Activated CD4-positive, CD25-positive, alpha-beta regulatory T cell (primary cell): ENCODE data around the gene SWT1.
"Not testable (repeated sequence)": the region's sequence is repeated elsewhere in the genome, so short reads cannot be mapped to it uniquely, and the experiment has no call there.

Experiments used
- DNase-seq, 4 experiments: peaks; one replicate each; lab custom pipeline; 2025; lab: John Stamatoyannopoulos, UW

The SWT1 gene

DNA sequence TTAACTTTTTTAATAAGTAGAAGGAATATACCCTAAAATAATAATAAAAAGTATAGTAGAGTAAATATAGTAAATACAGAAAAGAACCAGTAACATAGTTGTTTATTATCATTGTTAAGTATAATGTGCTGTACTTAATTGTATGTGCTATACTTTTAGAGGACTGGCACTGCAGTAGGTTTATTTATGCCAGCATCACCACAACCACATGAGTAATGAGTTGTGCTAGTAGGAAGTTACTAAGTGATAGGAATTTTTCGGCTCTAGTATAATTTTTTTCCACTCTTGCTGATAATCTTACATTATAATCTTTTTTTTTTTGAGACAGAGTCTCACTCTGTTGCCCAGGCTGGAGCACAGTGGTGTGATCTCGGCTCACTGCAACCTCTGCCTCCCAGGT is 88.5 kb downstream of the SWT1 start:
- DNase-seq = no peak

DNA sequence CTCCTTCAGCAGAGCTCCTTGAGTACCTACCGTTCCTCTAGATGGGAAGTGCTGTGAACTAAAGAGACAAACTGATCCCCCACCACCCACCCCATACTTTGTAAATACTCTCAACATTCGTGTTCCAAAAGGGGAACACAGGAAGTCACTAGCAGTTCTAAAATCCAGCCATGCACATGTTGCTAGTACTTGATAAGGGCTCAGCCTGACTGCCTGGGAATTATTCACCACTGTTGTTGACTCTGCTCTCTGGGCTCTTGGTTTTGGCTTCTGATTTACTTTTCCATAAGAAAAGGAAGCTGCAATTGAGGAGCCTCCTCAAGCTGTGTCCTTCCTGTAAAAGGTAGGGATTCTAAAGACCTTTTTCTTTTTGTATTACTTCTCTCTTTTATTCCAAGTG is 92.6 kb downstream of the SWT1 start:
- no peak for DNase-seq

DNA sequence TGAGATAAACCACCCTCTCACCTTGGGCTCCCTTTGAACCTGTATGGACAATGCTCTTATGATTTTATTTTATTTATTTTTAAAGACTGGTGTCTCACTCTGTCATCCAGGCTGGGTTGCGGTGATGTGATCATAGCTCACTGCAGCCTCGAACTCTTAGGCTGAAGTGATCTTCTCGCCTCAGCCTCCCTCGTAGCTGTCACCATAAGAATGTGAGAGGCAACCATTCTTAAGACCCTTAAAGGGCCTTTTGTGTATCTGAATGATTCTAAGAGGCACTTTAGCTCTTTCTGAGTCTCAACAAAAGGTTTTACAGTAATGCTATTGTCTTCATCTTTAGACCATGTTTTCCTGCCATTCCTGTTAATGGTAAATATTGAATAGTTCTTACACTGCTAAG is 93.1 kb downstream of the SWT1 start:
- no peak for DNase-seq

DNA sequence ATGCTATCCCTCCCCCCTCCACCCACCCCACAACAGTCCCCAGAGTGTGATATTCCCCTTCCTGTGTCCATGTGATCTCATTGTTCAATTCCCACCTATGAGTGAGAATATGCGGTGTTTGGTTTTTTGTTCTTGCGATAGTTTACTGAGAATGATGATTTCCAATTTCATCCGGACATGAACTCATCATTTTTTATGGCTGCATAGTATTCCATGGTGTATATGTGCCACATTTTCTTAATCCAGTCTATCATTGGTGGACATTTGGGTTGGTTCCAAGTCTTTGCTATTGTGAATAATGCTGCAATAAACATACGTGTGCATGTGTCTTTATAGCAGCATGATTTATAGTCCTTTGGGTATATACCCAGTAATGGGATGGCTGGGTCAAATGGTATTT is 95.0 kb downstream of the SWT1 start:
- not testable (repeated sequence) for DNase-seq

DNA sequence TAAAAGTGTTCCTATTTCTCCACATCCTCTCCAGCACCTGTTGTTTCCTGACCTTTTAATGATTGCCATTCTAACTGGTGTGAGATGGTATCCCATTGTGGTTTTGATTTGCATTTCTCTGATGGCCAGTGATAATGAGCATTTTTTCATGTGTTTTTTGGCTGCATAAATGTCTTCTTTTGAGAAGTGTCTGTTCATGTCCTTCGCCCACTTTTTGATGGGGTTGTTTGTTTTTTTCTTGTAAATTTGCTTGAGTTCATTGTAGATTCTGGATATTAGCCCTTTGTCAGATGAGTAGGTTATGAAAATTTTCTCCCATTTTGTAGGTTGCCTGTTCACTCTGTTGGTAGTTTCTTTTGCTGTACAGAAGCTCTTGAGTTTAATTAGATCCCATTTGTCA is 95.4 kb downstream of the SWT1 start:
- DNase-seq = not testable (repeated sequence)

DNA sequence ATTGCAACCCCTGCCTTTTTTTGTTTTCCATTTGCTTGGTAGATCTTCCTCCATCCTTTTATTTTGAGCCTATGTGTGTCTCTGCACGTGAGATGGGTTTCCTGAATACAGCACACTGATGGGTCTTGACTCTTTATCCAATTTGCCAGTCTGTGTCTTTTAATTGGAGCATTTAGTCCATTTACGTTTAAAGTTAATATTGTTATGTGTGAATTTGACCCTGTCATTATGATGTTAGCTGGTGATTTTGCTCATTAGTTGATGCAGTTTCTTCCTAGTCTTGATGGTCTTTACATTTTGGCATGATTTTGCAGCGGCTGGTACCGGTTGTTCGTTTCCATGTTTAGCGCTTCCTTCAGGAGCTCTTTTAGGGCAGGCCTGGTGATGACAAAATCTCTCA is 98.6 kb downstream of the SWT1 start:
- DNase-seq = not testable (repeated sequence)

DNA sequence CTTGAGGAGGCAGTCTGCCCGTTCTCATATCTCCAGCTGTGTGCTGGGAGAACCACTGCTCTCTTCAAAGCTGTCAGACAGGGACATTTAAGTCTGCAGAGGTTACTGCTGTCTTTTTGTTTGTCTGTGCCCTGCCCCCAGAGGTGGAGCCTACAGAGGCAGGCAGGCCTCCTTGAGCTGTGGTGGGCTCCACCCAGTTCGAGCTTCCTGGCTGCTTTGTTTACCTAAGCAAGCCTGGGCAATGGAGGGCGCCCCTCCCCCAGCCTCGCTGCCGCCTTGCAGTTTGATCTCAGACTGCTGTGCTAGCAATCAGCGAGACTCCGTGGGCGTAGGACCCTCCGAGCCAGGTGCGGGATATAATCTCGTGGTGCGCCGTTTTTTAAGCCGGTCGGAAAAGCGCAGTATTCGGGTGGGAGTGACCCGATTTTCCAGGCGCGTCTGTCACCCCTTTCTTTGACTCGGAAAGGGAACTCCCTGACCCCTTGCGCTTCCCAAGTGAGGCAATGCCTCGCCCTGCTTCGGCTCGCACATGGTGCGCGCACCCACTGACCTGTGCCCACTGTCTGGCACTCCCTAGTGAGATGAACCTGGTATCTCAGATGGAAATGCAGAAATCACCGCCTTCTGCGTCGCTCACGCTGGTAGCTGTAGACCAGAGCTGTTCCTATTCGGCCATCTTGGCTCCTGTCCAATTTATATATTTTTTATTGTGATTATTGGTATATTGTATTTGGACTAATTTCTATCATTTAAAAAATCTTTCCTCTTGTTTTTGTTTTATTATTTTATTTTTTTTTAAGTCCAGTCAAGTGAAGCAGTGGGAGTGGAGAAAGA is 100.4 kb downstream of the SWT1 start:
- not testable (repeated sequence) for DNase-seq

DNA sequence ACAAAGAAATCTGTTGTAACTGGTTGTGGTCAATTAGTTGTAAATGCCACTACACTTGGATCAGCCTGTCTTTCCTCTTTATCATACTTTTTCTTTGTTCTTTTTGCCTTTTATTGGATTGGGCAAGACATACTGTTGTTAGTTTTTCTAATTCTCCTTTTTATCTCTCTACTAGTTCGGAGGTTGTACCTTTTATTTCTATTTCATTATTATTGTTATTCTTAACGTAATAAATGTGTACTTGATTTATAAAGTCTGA is 100.9 kb downstream of the SWT1 start:
- no peak for DNase-seq

DNA sequence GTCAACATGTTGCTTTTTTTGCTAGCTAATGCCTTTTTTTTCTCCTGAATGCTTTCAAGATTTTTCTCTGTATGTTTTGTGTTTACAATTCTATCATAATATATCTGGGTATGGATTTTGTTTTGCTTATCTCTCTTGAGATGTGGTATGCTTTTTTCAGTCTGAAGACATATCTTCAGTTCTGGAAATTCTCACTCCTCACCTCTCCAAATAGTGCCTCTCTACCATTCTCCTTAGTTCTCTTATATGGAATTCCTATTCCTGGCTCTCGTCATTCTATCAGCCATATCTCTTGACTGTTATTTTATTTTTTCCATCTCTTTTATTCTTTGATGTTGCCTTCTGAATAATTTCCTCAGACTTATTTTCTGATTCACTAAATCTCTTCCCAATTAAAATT is 101.7 kb downstream of the SWT1 start:
- no peak for DNase-seq

DNA sequence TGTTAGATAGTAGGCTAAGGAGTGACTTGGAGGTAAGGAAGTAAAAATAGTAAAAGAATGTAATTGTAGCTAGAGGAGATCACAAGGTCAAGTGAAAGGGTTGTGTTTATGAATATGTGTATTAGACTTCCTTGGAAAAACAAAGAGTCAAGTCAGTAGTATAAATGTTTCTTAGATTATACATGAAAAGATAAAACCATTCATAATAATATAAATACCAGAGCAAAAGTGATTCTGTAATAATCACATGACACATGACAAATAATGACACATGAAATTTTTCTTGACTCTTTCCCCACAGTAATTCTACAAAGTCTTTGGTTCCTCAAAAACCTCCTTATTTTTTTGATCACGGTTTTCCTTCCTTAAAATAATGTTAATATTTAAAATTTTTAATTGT is 103.6 kb downstream of the SWT1 start:
- no peak for DNase-seq

DNA sequence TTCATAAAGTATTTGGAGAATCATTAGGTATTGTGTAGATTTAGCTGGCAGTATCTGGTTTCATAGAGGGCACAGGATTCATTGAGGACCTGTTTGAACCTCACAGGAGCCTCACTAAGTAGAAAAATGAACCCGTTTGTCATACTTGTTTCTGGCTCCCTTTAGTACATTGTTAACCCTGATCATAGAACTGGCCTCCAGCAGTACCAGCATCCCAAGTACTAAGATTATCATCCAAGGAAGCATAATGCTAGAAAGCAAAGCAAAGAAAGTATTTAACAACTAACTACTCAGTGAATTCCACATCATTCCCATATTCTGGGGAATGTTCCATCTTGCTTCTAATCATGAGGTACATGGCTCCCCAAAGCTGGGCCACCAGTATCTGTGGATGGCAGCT is 105.2 kb downstream of the SWT1 start:
- no peak for DNase-seq

DNA sequence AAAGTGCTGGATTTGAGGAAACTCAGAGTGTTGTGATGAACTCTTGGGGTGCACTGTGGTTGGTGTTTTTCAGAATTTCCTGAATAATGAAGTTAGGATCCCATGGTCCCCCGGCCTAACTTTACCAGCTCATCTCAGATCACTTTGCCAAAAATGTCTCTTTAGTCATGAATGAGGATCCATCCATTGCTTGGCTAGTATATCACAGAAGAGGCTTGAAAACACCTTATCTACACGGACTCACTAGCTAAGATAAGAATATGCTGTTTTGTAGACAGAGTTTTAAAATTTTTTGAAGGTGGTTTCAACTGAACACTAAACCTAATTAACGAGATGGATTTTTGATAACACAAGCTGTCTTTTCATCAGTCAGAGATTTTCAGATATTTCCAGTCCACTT is 106.3 kb downstream of the SWT1 start:
- DNase-seq = no peak

DNA sequence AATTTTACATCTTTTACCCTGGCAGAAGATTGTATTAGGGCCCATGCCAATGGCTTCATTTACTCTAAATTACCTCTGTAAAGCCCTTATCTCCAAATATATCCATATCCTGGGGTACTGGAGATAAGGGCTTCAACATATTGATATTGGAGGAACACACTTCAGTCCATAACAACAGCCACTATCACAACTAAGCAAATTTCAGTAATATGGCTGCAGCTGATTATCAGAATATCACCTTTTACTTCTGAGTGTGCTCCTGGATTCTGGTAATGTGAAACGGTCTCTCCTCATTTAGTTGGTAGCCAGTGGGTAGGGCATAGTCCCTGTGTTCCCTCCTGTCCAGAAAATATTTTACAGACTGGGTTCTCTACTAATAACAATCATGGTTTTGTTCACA is 106.8 kb downstream of the SWT1 start:
- DNase-seq = no peak

DNA sequence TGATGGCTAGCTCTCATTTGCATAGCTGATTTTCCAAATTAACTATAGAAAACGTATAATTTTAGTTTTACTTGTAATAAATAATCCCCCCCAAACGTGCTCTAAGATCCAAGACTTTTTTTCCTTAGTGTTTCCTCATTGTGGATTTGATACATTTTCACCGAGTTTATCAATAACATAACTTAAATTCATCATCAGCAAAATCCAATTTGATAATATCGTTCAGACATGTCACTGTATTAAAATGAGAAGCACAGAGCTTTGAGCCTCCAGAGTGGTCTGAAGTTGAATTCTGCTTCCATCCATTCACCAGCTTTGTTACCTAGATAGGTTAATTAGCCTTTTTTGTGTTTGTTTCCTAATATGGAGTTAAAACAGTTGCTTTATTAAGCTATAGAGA is 108.3 kb downstream of the SWT1 start:
- DNase-seq = no peak

DNA sequence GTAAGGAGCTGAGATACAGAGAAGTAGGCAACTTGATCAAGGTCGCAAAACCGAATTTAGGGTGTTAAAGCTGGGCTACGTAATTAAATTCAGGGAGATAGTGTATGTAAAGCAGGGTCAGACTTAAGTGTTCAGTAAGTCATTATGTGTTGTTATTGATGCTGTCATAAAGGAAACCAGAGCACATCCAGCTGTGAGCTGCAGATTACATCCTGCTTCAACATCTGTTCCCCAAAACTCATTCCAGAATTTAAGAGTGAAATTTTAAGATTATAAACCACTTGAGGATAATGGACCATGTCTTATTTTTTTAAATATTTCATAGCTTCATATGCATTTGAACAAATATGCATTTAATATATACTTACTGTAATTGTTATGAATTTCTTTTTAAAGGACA is 110.3 kb downstream of the SWT1 start:
- no peak for DNase-seq

DNA sequence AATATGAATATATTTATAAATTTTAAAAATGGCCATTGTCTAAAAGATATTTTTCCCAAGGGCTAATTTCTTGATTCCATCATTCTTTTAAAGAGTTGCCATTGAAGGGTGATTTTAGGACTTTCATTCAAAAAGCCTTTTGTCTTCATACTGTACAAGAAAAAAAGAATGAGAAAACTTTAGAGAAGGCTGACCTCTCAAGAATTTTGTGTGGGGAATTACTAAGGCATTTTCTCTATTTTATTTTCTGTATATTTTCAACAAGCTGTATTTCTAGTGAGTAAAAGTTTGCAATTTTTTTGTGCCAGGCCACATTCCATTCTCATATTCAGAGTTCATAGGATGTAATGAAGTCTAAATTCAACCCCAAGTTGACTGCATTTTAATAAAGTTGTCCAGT is 110.7 kb downstream of the SWT1 start:
- DNase-seq = no peak

DNA sequence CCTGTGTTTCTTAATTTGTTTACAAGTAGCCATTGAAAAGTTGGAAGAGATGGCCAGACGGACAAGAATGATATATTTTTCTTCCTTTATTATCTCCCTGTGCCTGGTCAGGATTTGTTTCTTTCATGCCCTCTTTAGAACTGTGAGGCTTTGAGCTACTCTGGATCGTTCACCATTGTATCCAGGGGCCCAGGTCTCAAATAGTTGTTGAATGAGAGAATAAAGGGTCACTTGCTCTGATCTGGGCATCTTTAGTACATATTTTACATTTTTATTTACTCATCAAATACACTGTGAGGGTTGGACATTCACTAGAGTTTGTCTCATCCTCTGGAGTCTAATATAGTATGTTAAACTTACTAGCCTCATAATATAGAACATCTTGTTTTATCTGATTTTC is 111.4 kb downstream of the SWT1 start:
- DNase-seq = no peak

DNA sequence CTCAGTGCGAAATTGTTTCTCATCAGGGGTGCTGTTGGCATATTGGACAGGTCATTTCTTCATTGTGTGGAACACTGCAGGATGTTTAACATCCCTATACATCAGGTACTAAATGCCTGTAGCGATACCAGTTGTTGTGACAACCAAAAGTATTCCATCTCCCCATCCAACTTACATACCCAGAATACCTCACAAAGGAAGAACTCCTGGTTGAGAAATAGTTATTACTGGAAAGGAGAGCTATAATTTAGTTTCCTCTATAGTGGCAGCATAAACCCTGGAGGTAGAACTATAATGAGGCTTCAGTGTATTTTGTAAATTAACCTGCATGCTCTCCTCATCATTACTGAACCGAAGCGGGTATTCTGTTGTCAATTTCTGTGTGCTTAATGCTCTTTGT is 115.0 kb downstream of the SWT1 start:
- DNase-seq = no peak

DNA sequence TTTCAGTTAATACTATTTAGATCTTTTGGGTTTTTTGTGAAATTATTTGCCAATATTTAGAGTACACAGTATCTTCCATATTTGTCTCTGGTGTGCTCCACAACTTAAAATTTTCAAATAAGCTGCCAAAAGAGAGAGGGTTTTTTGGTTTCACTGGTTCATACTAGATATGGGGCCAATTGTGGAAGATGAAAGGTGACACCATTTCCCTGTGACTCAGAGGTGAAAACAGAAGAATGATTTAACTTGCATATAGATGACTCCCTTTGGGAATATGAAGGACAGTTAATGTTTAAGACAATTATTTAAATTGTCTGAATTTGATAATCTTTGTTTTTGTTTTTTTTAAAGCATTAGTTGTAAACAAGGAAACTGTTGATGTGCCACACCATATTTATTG is 122.6 kb downstream of the SWT1 start:
- DNase-seq = no peak

DNA sequence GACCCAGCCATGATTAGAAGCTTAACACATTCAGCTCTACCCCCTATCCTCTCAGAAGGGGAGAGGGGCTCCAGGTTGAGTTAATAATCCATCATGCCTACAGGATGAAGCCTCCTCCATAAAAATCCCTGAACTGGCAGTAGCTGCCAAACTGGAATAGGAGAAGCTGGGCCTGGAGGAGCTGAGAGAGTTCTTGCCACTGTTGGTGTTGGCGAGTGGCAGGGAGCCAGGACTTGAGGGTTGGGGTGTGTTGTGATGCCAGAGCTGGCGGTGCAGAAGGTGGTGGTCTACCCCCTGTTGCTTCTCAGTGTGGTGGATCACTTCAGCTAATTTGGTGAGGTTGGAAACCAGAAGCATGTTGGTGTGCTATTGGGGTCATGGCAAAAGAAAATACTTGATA is 123.6 kb downstream of the SWT1 start:
- DNase-seq = no peak

DNA sequence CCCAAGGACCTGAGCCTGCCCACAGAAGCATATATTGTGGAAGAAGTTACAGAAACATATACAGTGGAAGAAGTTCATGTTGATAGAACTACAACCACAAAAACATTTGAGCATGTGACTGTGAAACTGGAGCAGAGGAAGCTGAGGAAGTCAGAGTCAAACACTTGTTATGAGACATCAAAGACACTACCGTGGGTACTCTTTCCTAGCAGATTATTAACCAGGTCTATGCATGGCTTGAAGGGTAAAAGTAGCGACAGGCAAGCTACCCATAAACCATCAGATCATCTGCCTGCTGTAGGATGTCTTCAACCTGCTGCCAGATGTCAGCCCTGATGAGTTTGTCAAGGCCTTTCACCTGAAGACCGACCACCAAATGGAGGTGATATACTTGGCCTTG is 124.3 kb downstream of the SWT1 start:
- no peak for DNase-seq

DNA sequence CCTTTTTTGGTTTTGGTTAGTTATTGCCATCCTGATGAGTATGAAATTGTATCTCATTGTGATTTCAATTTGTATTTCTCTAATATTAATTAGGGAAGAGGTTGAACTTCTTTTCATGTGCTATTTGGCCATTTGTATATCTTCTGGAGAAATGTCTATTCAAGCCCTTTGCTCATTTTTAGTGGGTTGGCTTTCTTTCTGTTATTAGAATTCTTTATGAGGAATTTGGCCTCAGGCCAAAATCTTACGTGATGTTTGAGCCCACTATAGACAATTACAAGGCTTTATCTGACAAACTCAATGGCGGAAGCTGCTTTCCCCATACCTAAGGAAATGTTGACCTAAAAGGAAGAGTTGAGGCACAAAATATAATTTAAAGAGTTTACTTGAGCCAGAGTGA is 127.1 kb downstream of the SWT1 start:
- no peak for DNase-seq

DNA sequence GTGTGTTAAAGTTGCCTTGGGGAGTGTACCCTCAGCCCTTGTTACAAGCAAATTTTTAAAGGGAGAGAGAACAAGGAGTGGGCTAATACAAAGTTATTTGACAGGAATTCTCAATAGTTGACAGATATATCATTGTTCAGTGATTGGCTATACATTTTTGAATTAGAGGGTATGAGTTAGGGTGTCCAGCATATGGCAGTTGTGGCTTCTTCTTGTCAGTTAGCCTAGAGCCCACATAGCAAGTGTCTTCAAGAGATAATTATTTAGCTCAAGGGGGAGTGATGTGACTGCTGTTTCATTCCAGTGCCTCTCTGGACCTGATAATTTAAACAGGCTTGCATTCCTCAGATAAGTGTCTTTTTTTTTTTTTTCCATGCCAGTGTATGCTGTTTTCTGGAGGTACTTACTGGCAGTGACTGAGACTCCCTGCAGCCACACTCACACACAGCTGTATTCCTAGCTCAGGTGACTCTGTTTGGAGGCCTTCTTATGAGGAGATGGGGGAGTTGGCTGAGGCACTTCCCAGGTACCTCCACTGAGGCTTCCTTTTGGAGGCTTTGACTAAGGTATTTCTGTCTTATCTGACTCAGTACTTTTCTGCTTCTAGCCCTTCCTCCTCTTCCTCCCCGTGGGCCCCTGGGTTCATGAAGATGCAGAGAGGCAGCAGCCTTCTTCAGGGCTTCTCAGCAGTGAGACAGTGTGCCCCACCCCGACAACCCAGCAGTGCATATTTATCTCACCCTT is 127.7 kb downstream of the SWT1 start:
- DNase-seq = no peak

DNA sequence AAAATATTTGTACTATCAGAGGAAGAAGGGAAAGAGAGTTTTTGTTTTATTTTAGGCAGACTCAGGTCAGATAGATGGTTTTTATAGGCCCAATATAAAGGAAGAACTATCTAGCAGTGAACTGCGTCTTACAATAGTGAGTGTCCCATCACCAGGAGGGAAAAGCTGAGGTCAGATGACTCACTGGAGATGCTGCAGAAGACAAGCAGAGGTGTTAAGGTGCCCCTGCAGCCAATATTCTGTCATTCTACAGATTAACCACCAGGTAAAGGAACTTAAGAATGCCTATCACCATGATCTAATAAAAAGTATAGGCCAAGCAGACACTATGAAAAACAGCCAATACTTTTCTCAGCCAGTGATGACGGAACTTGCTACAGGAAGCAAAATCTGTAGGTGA is 130.5 kb downstream of the SWT1 start:
- DNase-seq = no peak
